Activated CD8-positive, alpha-beta T cell treated with anti-CD3 and anti-CD28 coated beads for 36 hours (primary cell): ENCODE data around the gene KIAA1614. TPM values are rescaled to one million over a fixed set of nuclear protein-coding genes. Genes with fewer than 3 reads are reported as not detected.

Source experiments
- ATAC-seq: fragments of 200-7000 bp; cut with Tn5 transposase; one replicate; pipeline ENCODE4 v1.10.0; 2021; ENCODE audit warnings: mild to moderate bottlenecking, moderate library complexity
- CTCF ChIA-PET: fragments of 350-600 bp; sonication (Branson Sonifier 250); formaldehyde crosslinking; loops from one replicate; lab custom pipeline; 2021; ENCODE audit warnings: antibody characterized with exemption; lab: Charles Lee
- POLR2A ChIA-PET: fragments of 350-600 bp; sonication (Branson Sonifier 250); formaldehyde crosslinking; loops from one replicate; lab custom pipeline; 2021; ENCODE audit warnings: antibody characterized with exemption; lab: Charles Lee
- DNase-seq: peaks from one replicate; pipeline ENCODE4 v3.0.0-alpha.2; 2020
- H3K27ac Mint-ChIP-seq: one replicate; pipeline ENCODE4 v1.8.0; 2021; ENCODE audit warnings: mild to moderate bottlenecking, mixed read lengths
- H3K27me3 Mint-ChIP-seq: one replicate; pipeline ENCODE4 v1.8.0; 2021; ENCODE audit warnings: mixed read lengths
- H3K36me3 Mint-ChIP-seq: one replicate; pipeline ENCODE4 v1.8.0; 2021; ENCODE audit warnings: low read depth, mixed read lengths
- H3K4me1 Mint-ChIP-seq: one replicate; pipeline ENCODE4 v1.8.0; 2021; ENCODE audit warnings: low read depth, mixed read lengths
- H3K4me3 Mint-ChIP-seq: one replicate; pipeline ENCODE4 v1.8.0; 2021; ENCODE audit warnings: mild to moderate bottlenecking, moderate library complexity, mixed read lengths
- H3K9me3 Mint-ChIP-seq: one replicate; pipeline ENCODE4 v1.8.0; 2021; ENCODE audit warnings: mixed read lengths
- CTCF ChIP-seq: fragments of 200-600 bp; IDR thresholded peaks from one replicate; pipeline ENCODE4 v1.8.0; 2022; ENCODE audit warnings: antibody characterized with exemption, mild to moderate bottlenecking
- intact Hi-C: fragments of 100-400 bp; cut with micrococcal nuclease; formaldehyde crosslinking; loops from one replicate; pipeline ENCODE4 v1.10.0; 2022
- total RNA-seq, 2 experiments: library from RNA; stranded (reverse); gene quantifications; one replicate each; pipeline ENCODE4 v1.2.3, GENCODE V29; 2021

The KIAA1614 gene
- total RNA-seq, 2 experiments from 2014 or later: 0.18 TPM; not detected in 1

DNA sequence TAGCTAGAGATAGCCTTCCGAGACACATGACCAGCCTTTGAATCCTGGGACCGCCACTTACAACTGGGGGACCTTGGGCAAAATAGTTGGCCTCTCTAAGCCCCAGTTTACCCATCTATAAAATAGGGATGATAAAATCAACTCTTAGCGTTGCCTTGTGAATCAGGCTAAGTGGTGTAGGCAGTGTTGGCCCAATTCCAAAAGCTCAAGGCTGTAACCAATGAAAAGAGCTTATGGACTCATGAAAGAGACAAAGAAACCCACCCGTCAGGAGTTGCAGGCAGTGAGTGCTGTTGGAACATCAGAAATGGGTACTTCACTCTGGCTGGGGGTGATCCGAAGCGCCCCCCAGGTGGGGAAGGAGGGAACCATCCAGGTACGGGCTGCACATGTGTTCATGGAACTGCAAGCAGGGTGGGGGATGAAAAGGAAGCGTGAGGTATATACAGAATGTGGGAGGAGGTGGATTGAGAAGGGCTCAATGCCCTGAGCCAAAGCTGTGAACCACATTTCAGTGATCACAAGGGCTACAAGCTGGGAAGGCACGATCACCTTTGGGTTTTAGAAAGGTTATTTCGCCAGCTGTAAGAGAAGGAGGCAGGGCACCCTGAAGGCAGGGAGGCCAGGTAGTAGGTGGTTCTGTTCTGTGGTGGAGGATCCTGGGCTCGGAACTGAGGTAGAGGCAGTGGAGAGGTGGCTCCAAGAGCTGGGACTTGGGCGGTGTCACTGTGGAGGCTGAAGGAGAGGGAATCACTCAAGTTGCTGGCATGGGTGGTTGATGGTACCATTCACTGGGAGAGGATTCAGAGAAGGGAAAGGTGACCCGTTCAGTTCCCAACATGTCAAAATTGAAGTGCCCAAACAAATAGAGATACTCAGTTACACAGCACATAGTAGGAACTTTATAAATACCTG, 11.4 kb upstream of the KIAA1614 start:
- TF ChIP-seq CTCF: no peak
- Mint-ChIP-seq H3K4me3 (no peak overlapping the region), H3K36me3 (no peaks in the 10 kb centered on the region), H3K27me3 (no peaks in the 10 kb centered on the region), H3K4me1 (no peaks in the 10 kb centered on the region), H3K9me3 (peaks cover 2% of the 10 kb centered on the region), H3K27ac (no peak overlapping the region)
- no peak for ATAC-seq
- POLR2A ChIA-PET: interaction anchor here (0.6 kb wide), 1 partner anchor 337 kb away, joined by 3 read pairs; no protein-coding TSS in a partner anchor
- no peak for DNase-seq
- CTCF ChIA-PET: interaction anchor here (0.9 kb wide), 1 partner anchor 20 kb away, joined by 3 read pairs; no protein-coding TSS in a partner anchor
- intact Hi-C loops: no loop called here

DNA sequence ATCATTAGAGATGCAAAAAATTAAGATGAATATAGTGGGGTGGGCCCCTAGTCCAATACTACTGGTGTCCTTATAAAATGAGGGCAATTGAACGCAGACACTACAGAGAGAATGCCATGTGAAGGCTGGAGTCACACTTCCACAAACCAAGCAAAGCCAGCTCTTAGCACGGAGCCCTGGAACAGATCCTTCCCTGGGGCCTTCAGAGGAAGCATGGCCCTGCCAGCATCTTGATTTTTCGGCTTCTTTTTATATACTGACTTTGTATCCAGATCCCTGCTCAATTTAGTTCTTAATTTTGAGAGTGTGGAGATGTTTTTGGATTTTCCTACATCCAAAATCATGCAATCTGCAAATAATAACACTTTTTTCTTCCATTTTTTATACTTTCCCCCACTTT, 10.2 kb upstream of the KIAA1614 start:
- Mint-ChIP-seq H3K27ac (no peak overlapping the region), H3K36me3 (no peaks in the 10 kb centered on the region), H3K27me3 (peaks cover 2% of the 10 kb centered on the region), H3K4me3 (no peak overlapping the region), H3K9me3 (peaks cover 2% of the 10 kb centered on the region), H3K4me1 (no peaks in the 10 kb centered on the region)
- CTCF ChIA-PET: no interaction called here
- intact Hi-C loops: no loop called here
- TF ChIP-seq CTCF: no peak
- ATAC-seq: no peak
- no peak for DNase-seq
- POLR2A ChIA-PET: no interaction called here

- intact Hi-C loops: no loop called here
- Mint-ChIP-seq H3K4me1 (peaks cover 2% of the 10 kb centered on the region), H3K4me3 (no peak overlapping the region), H3K9me3 (peaks cover 2% of the 10 kb centered on the region), H3K27ac (no peak overlapping the region), H3K27me3 (peaks cover 9% of the 10 kb centered on the region), H3K36me3 (no peaks in the 10 kb centered on the region)
- DNase-seq: no peak
- ChIA-PET CTCF (no interaction called here), POLR2A (no interaction called here)
- no peak for ATAC-seq
- no peak for TF ChIP-seq CTCF
Measured at GRCh38 chr1:180905927-180906326, 6.8 kb upstream of the KIAA1614 start.

DNA sequence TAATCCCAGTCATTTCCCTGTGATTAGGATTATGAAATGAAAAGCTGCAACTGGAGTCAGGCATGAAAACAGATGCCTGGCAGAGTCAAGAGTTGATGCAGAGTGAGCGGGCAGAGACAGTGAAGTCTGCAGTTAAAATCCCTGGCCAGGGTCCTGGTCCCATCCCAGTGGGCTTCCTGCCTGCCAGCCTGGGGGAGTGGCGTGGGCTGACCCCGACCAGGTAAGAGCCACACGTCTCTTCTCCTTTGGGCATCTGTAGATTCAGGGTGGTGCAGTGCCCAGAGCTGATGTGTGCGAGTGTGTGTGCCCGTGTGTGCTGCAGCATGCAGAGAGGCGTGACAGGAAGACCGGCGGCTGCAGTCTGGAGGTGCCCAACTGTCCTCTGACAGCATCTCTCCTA, 6.2 kb upstream of the KIAA1614 start:
- TF ChIP-seq CTCF: no peak
- Mint-ChIP-seq H3K4me1 (peaks cover 2% of the 10 kb centered on the region), H3K27me3 (peaks cover 12% of the 10 kb centered on the region), H3K9me3 (peaks cover 2% of the 10 kb centered on the region), H3K4me3 (no peak overlapping the region), H3K36me3 (no peaks in the 10 kb centered on the region), H3K27ac (no peak overlapping the region)
- ChIA-PET CTCF (interaction anchor here (1.4 kb wide), 1 partner anchor 25 kb away, joined by 3 read pairs; no protein-coding TSS in a partner anchor), POLR2A (no interaction called here)
- ATAC-seq (no peak), DNase-seq (no peak)
- intact Hi-C loops: no loop called here
